ENCODE results near the gene PPIL1.
"Not testable (repeated sequence)": the region's sequence is repeated elsewhere in the genome, so short reads cannot be mapped to it uniquely, and the experiment has no call there.

PPIL1 gene

DNA sequence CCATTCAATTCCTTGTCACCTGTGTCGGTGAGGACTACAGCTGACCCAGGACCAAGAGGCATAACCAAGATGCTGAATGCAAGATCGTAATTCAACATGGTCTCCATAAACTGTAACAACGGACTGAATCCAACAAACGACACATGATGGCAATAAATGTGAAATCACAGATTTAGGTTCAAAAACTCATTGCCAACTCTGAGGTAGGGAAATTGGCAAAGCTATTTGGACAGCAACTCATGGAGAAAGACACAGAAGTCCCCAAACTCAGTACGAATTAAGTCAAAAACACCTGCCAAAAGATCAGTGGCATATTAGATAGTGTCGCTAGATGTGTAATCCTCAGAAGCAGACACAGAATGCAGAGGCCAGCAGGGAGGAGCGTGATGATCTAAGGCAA lies 60.4 kb downstream of the PPIL1 start:
- DNase-seq, result no peak

DNA sequence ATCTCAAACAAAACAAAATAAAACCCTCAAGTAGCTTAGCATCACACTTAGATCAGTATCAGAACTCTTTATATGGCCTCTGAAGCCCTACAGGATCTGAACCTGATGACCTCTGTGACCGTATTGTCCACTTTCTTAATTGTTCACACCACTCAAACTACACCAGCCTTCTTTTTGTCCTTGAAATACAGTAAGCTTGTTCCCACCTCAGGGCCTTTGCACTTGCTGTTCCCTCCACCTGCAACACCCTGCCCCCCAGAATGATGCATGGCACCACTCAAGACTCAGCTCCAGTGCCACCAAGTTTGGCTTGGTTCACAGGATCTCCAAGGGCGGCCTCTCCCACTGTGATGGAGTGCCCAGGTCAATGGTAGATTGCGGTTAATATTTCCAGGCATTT lies 61.1 kb downstream of the PPIL1 start:
- no peak for DNase-seq

DNA sequence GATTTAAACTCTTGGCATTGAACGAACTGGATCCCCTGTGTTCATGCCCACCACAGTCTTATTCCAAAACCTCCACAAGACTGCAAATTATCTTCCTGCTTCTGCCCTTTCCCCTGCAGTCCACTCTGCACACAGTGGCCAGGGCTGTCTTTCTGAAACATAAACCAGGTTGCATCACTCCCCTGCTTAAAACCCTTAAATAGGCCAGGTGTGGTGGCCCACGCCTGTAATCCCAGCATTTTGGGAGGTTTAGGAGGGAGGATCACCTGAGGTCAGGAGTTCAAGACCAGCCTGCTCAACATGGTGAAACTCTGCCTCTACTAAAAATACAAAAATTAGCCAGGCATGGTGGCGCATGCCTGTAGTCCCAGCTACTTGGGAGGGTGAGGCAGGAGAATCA lies 61.6 kb downstream of the PPIL1 start:
- DNase-seq, result not testable (repeated sequence)

DNA sequence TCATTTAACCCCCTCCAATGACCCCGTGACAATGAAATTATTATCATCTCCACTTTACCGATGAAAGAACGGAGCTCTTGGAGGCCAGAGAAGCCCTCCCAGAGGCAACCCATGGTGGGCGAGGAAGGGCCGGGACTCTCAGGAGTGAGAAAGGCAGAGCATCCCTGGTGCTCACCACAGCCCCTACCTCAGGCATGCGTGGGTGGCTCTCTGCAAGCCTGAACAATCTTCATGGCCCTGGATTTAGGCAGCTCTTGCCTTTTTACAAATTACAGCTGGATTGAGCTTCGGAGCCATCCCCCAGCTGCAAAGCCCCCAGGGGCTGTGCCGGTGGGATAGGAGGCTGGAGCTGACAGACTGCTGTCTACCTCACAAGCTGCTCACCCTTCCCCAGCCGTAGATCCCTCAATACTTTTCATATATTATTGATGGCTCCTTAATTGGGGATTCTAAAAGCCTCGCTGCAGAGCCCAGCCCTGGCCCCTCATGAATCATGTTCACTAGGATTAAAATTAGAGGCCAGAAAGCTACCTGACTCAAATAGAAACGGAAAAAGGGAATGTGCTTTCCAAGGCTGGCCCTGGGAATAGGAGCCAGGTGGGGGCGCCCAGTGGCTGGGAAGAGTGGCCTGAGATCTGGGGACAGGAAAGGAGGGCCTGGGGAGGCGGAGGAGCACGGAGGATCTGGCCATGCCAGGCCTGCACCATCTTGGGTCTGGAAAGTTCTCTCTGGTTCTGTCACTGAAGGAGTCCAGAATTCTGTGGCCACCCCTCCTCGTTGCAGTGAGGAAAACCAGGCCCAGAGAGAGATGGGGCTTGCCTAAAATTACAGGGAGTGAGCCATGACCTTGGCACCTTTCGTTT lies 64.4 kb downstream of the PPIL1 start:
- no peak for DNase-seq

DNA sequence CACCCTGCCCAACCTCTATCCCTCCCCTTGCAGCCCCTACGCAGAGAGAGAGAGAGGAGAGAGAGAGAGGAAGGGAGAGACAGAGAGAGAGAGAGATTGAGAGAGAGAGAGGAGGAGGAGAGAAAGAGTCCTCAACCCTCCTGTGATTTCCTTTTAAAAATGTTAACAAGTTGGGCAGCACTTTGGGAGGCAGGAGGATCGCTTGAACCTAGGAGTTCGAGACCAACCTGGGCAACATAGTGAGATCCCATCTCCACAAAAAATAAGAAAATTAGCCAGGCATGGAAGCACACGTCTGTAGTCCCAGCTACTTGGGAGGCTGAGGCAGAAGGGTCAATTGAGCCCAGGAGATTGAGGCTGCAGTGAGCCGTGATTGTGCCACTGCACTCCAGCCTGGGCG lies 65.4 kb downstream of the PPIL1 start:
- no peak for DNase-seq

DNA sequence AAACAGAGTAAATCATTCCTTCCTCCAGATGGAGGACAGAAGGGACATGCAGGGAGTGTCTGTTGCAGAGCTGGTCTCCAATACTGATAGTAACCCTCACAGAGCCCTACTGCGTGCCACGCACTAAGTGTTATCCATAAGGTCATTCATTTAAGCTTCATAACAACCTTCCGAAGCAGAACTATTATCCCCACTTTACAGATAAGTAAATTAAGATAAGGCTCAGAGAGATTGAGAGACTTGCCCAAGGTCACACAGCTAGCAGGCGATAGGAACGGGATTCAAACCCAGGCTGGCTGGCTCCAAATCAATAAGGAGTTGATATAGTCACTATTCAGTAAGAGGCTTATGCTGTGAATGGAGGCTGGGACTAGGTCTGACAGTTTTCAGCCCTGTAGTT lies 66.0 kb downstream of the PPIL1 start:
- DNase-seq, result no peak

DNA sequence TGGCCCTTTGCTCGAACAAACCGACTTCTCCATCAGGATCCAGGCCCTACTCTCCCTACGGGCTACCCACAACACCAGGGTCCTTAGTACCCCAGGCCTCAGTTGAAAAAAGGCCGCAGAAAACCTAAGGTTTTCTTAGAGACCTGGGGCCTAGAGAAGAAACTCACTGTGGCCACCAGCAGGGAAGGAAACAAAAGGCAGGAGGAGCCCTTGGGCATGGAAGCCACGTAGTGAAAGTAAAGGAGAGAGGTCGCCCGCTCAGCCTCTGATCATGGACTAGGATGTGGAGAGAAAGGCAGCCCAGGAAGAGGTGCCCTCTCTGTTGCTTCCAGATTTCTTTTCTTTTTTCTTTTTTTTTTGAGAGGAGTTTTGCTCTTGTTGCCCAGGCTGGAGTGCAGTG lies 66.9 kb downstream of the PPIL1 start:
- DNase-seq, result no peak

DNA sequence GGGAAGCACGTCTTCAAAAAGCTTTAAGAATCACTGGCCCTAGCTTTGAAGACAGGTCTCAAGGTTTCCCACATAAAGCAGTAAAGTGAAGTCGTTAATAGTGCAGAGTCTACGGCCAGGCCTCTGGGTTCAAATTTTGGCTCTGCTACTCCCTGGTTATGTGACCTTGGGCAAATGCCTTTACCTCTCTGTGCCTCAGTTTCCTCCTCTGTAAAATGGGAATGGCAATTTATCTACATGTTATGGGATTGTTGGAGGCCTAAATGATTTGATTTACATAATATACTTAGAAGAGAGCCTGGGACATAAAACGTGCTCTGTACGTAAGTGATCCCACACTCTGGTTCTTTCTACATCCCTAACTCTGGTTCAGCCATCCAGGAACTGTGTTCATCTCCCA lies 67.5 kb downstream of the PPIL1 start:
- DNase-seq, result no peak

DNA sequence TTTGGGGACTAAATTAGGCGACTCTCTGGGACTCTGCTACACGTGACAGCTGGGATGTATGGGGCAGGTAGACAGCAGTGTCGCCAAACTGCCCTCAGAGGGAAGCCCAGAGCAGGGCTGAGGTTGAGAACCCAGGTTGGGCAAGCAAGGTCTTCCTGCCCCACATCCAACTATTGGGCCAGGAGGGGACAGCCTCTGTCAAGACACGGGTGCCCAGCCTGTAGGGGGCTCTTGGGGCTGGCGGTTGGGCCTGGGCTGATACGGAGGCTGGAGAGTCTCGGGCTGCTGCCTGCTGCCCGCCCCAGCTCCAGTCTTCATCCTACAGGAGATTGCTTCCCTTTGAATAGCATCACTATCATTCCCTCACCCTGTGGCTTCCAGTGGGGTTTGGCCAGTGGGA lies 68.7 kb downstream of the PPIL1 start:
- DNase-seq, result no peak

DNA sequence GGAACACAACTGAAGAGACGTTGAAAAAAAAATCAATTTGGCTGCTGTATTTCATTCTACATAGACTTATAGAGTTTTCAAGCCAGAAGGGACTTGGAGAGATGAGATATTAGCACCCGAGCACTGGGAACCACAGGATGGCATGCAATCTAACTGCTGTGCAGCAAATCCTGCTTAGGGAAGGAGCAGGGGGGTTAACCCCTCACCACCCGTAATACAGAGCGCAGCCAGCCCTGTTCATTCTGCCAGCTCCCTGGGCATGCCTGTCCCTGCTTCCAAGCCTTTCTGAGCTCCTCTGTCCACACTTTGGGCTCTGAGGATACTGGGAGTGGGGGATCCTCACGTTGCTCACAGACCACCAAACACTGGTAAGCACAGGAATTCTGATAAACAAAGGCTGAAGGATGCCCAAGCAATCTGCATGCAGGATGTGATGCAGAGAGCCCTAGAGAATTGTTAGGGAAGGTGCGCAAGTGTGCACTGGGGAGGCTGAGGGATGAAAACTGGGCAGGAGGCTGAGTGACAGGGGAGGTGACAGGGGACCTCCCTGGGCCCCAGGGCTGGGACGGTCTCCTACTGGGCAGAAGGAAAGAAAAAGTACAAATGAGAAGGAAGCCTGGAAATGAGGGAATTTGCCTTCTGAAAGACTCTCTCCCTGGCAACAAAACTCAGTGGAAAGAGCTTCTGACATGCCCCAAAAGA lies 69.4 kb downstream of the PPIL1 start:
- DNase-seq, result no peak
